HG03469 (cell line): ENCODE results near the gene PFKP.

Experiments
- ATAC-seq: cut with Tn5 transposase; IDR thresholded peaks from one replicate; pipeline ENCODE4 v1.9.1; 2021; ENCODE audit warnings: mild to moderate bottlenecking, moderate library complexity, moderate number of reproducible peaks; ENCODE audit not compliant: unreplicated experiment

The PFKP gene

GRCh38 chr10:3110782-3111620 is 43.7 kb downstream of the PFKP start:
- no peak for ATAC-seq

- no peak for ATAC-seq
Measured at GRCh38 chr10:3111621-3112163, 44.3 kb downstream of the PFKP start.

GRCh38 chr10:3113343-3113720 is 46.0 kb downstream of the PFKP start:
- no peak for ATAC-seq

DNA sequence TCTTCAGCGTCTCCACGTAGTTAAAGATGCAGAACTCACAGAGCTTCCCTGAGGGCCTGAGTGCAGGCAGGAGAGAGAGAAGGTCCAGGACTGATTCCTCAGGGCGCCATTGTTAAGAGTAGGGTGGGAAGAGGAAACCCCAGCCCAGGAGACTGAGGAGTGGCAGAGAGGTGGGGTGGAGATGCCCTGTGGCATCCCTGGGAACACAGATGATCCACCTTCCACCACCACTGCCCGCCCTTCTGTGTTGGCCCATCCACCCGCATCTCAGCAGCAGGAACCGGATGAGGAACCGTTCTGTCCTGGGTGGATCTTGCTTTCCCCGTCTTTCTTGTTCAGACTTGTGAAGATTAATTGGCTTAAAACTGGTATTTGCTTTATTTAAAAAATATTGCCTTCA is 48.3 kb downstream of the PFKP start:
- no peak for ATAC-seq

DNA sequence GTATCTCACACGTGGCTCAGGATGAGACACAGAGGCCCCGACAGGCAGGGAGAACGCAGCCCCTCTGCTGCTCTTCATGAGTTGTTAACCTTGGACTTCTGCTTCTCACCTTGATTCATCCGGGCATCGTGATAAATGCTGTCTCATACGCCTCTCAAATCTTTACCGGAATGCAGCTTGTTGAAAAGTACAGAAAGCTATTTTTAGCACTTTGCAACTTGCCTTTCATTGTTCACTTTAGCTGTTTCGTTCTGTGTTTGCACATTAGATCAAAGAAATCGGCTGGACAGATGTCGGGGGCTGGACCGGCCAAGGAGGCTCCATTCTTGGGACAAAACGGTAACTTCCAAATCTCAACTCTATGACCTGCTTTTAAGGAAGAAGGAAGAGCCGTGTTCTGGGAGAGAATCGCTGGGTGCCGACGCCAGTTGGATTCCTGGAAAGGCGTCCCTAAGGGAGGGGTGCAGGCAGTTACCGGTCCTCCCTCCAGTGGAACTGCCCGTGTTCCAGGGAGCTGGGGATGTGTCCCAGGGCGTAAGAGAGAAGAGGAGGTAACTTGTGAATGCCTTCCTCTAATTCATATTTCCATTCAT is 49.3 kb downstream of the PFKP start:
- no peak for ATAC-seq

GRCh38 chr10:3117486-3117885 is 50.1 kb downstream of the PFKP start:
- no peak for ATAC-seq

- no peak for ATAC-seq
Measured at GRCh38 chr10:3118641-3119091, 51.3 kb downstream of the PFKP start.

DNA sequence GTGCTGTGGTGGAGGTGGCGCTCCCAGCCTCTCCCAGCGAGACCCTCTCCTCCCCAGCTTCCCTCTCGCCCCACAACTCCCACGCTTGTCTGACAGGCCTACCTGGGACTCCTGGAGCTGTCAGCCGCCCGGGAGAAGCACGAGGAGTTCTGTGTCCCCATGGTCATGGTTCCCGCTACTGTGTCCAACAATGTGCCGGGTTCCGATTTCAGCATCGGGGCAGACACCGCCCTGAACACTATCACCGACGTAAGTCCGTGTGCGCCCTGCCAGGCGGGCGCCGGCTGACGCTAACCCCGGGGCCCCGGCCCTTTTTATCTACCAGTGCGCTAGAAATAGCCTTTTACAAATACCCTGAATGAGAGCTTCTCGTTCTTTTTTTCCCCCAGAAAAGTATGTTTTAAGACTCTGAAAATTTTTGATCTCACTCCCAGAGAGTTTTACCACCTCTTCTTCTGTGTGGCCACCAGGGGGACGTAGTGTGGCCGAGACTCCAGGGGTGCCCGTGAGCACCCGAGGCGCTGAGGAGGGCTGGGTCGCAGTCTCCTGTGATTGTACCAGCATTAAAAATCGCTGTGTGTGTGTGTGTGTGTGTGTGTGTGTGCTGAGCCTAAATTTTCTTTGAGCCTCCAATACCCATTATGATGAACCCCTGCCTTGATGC is 52.6 kb downstream of the PFKP start:
- no peak for ATAC-seq

- no peak for ATAC-seq
Measured at GRCh38 chr10:3122034-3122433, 54.7 kb downstream of the PFKP start.

GRCh38 chr10:3122486-3123205 is 55.3 kb downstream of the PFKP start:
- ATAC-seq: no peak

GRCh38 chr10:3123571-3124411 is 56.4 kb downstream of the PFKP start:
- no peak for ATAC-seq

- ATAC-seq: no peak
Measured at GRCh38 chr10:3124412-3125175, 57.2 kb downstream of the PFKP start.

GRCh38 chr10:3125527-3126170 is 58.3 kb downstream of the PFKP start:
- no peak for ATAC-seq

GRCh38 chr10:3126249-3126648 is 58.9 kb downstream of the PFKP start:
- ATAC-seq: no peak

DNA sequence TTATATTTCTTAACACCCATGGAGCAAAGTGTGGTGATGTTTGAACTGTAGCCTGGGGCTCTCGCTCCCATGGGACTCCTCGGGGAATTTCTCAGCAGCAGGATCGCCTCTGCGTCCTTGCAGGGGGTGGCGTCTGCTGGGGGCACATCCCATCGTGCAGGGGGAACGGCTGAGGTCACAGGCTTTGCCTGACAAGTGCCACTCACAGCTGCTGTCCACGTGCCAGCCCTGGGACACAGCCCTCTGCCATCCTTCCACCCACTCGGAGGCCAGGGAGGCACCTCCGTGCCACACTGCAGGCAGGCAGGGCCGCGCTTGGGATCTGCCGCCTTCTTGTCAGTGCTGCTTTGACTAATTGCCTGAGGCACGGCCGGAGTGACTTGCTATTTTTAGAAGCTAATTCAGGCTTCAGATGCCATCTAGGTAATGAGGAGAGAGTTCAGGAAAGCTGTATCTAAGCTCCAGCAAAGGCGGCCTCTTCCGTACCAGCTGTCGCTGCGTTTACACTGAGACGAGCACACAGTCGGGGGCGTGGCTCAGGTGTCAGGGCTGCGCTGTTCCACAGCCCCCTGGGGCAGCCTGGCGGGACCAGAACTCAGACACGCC is 59.5 kb downstream of the PFKP start:
- ATAC-seq: no peak

- ATAC-seq: no peak
Measured at GRCh38 chr10:3127921-3128320, 60.6 kb downstream of the PFKP start.

- ATAC-seq: no peak
Measured at GRCh38 chr10:3128379-3129130, 61.2 kb downstream of the PFKP start.
